Stimulated activated naive CD4-positive, alpha-beta T cell treated with Interleukin-2 at 50 U/mL for 16 hours (primary cell): ENCODE results near the gene CTAGE9.
"Not testable (repeated sequence)": the region's sequence is repeated elsewhere in the genome, so short reads cannot be mapped to it uniquely, and the experiment has no call there.

Source experiments
- DNase-seq: peaks from one replicate; lab custom pipeline; 2025; lab: John Stamatoyannopoulos, UW

The CTAGE9 gene

GRCh38 chr6:131729550-131729949, 18.7 kb upstream of the CTAGE9 start:
- DNase-seq: no peak

- DNase-seq: no peak
Measured at GRCh38 chr6:131728296-131728939, 17.6 kb upstream of the CTAGE9 start.

- DNase-seq: no peak
Measured at GRCh38 chr6:131727868-131728267, 17.1 kb upstream of the CTAGE9 start.

- DNase-seq: no peak
Measured at GRCh38 chr6:131727467-131727866, 16.6 kb upstream of the CTAGE9 start.

GRCh38 chr6:131724114-131724513, 13.3 kb upstream of the CTAGE9 start:
- no peak for DNase-seq

- no peak for DNase-seq
Measured at GRCh38 chr6:131721161-131721560, 10.3 kb upstream of the CTAGE9 start.

GRCh38 chr6:131717836-131718542, 7.2 kb upstream of the CTAGE9 start:
- no peak for DNase-seq

GRCh38 chr6:131715567-131715966, 4.8 kb upstream of the CTAGE9 start:
- not testable (repeated sequence) for DNase-seq

GRCh38 chr6:131703905-131704304, 6.9 kb downstream of the CTAGE9 start:
- not testable (repeated sequence) for DNase-seq

GRCh38 chr6:131700851-131701250, 10.0 kb downstream of the CTAGE9 start:
- not testable (repeated sequence) for DNase-seq

- no peak for DNase-seq
Measured at GRCh38 chr6:131696956-131697355, 13.9 kb downstream of the CTAGE9 start.

GRCh38 chr6:131694832-131695426, 15.9 kb downstream of the CTAGE9 start:
- no peak for DNase-seq

- no peak for DNase-seq
Measured at GRCh38 chr6:131693384-131693783, 17.4 kb downstream of the CTAGE9 start.

- no peak for DNase-seq
Measured at GRCh38 chr6:131692589-131692988, 18.2 kb downstream of the CTAGE9 start.

GRCh38 chr6:131692031-131692430, 18.8 kb downstream of the CTAGE9 start:
- DNase-seq: no peak

GRCh38 chr6:131688286-131688685, 22.5 kb downstream of the CTAGE9 start:
- no peak for DNase-seq

GRCh38 chr6:131687022-131687421, 23.8 kb downstream of the CTAGE9 start:
- no peak for DNase-seq

- DNase-seq: no peak
Measured at GRCh38 chr6:131685266-131685780, 25.5 kb downstream of the CTAGE9 start.

- DNase-seq: no peak
Measured at GRCh38 chr6:131683479-131683878, 27.3 kb downstream of the CTAGE9 start.

- DNase-seq: no peak
Measured at GRCh38 chr6:131682442-131682841, 28.4 kb downstream of the CTAGE9 start.

- DNase-seq: no peak
Measured at GRCh38 chr6:131681585-131681984, 29.2 kb downstream of the CTAGE9 start.

- DNase-seq: no peak
Measured at GRCh38 chr6:131680868-131681267, 29.9 kb downstream of the CTAGE9 start.

- no peak for DNase-seq
Measured at GRCh38 chr6:131678442-131678841, 32.4 kb downstream of the CTAGE9 start.
